A673 (cell line): ENCODE results near the gene RNF220.

Source experiments
- CTCF ChIP-seq: fragments of 300-800, 200-600 bp; sonication (generic); conservative IDR thresholded peaks from 2 replicates; pipeline ENCODE4 v1.5.1; 2017; ENCODE audit warnings: low read depth, mild to moderate bottlenecking, antibody characterized with exemption, low read length, moderate library complexity, mixed read lengths
- EZH2 ChIP-seq: fragments of 200-600 bp; sonication (generic); IDR thresholded peaks from 2 replicates; pipeline ENCODE4 v1.6.1; 2017; ENCODE audit warnings: borderline replicate concordance, low read depth, mild to moderate bottlenecking, mixed read lengths, antibody characterized with exemption, low read length; ENCODE audit not compliant: poor library complexity, severe bottlenecking

- no peak for TF ChIP-seq CTCF
- no peak for TF ChIP-seq EZH2
Observed at GRCh38 chr1:44592208-44593145, 187.4 kb downstream of the RNF220 start.
